GM20000 (cell line): Measurements from ENCODE around the gene UBE2O.
A peak's percentile ranks its signal among the peaks of the same experiment; 100 is the strongest.

Experiments used
- DNase-seq: peaks from one replicate; pipeline ENCODE4 v3.0.0; 2012; ENCODE audit warnings: low spot score
- CTCF ChIP-seq: IDR thresholded peaks from 2 replicates; pipeline ENCODE4 v1.5.1; 2012; ENCODE audit warnings: mild to moderate bottlenecking, control low read depth; ENCODE audit errors: extremely low read depth, missing control alignments

UBE2O gene

DNA sequence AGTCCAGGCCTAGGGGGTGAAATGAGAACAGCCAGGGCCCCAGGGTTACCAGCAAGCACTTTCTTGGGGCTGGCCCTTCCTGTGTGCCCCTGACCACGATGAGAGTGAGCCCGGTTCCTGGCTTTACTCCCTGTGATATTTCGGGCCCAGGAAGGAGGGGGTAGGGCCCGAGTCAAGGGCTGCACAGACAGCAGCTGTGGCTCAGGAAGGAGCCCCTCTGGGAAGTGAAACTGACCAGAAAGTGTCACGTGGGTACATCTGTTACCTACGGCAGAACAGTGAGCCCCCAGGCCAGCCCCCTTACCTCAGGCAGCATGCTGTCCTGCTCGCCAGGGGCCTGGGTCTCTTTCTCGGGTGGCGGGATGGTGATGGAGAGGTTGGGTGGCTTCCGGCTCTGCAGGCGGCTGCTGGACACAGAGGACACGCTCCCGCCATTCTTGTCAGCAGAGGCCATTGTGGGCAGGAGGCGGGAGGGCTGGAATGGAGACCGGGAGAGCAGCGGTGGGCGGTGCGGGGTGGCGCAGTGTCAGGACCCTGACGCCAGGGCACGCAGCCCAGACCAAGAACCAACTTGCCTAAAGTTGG is 28.2 kb upstream of the UBE2O start:
- TF ChIP-seq CTCF: no peak
- DNase-seq: peak; percentile 85

DNA sequence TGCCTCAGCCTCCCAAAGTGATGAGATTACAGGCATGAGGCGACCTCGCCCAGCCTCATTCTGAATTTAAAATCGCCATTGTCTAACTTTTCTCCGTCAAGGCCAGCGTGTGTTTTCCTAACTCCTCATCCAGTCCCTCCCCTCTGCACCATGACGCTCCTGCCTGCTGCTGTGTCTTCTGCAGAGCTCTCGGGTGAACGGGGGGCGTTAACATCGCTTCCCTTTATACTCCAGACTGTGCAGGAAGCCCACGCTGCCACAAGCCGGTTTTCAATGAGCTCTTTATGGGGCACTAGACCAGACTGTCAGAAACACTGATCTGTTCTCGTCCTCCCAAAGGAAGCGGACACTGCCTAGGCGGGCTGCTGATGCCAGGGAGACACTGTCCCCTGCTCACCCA is 27.7 kb upstream of the UBE2O start:
- TF ChIP-seq CTCF: no peak
- peak; percentile 64 for DNase-seq

DNA sequence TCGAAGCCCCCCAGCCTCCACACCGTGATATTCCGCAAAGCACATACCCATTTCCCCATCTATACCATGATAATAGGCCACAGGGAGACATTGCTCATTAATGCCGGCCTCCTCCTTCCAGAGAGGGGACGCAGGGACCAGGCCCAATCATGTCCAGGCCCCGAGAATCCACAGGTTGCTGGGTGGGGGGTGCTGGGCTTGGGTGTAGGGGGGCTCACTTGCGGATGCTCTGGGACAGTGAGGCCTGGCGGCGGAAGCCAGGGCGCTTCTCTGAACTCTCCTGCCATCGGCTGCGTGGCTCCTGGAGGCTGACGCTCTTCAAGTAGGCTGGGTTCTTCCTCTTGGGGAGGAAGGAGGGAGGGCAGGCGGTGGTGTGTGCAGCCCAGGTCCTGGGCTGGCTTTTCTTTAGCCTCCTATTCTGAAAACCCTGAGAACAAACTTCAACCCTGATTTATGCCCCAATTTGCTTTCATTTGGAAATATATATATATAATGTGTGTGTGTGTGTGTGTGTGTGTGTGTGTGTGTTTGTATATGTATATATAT is 26.6 kb upstream of the UBE2O start:
- DNase-seq: no peak
- TF ChIP-seq CTCF: no peak

- no peak for TF ChIP-seq CTCF
- DNase-seq: no peak
Observed at GRCh38 chr17:76478730-76479514, 26.0 kb upstream of the UBE2O start.

GRCh38 chr17:76478097-76478496 is 25.1 kb upstream of the UBE2O start:
- no peak for DNase-seq
- TF ChIP-seq CTCF: no peak

GRCh38 chr17:76477576-76477975 is 24.6 kb upstream of the UBE2O start:
- TF ChIP-seq CTCF: no peak
- no peak for DNase-seq

- DNase-seq: no peak
- TF ChIP-seq CTCF: no peak
Observed at GRCh38 chr17:76476736-76477135, 23.8 kb upstream of the UBE2O start.
